Measurements from ENCODE around the gene PPP2CA. TPM values are rescaled to one million over a fixed set of nuclear protein-coding genes. Genes with fewer than 3 reads are reported as not detected.
A peak's percentile ranks its signal among the peaks of the same experiment; 100 is the strongest.

PPP2CA gene
- total and polyA plus RNA-seq, 7 experiments from 2014 or later, result 89.5 to 168 (median 145) TPM

- peaks cover 0 to 4% (median 0%) of the 10 kb centered on the region in 5 donors for H3K27me3 Mint-ChIP-seq
- peak overlapping the region; percentile 98 to 99 (median 98) for H3K27ac Mint-ChIP-seq
- CTCF ChIA-PET, result interaction anchor here (0.5 to 1.6 kb wide), 4 partner anchors 14 to 150 kb away, joined by 3 to 8 read pairs (median 4); partner anchors contain the start of gene PPP2CA
- POLR2A ChIA-PET, result interaction anchor here (0.5 to 12.1 kb wide), 29 partner anchors 8 to 1126 kb away, joined by 3 to 164 read pairs (median 5); partner anchors contain the start of genes CDKL3, HSPA4, PPP2CA and VDAC1
- H3K4me3 Mint-ChIP-seq, result peak overlapping the region; percentile 90 to 99 (median 97)
- H3K36me3 ChIP-seq (ENCODE audit: control insufficient read depth in 2 of 3, insufficient read depth in 3 of 3, low read length in 3 of 3), result peaks cover 0 to 18% (median under 1%) of the 10 kb centered on the region in 3 experiments
- DNase-seq, result peak in 2 of 9 donors; percentile 31 to 39
- ATAC-seq, result no peak
- peaks cover 22 to 25% of the 10 kb centered on the region in 2 donors for H3K4me1 ChIP-seq (ENCODE audit: control insufficient read depth in 2 of 2, insufficient read depth in 2 of 2, low read length in 2 of 2)
- peaks cover 0 to 12% (median 0%) of the 10 kb centered on the region in 11 donors for H3K9me3 Mint-ChIP-seq
- peaks cover 0 to 12% (median 5%) of the 10 kb centered on the region in 5 donors for H3K36me3 Mint-ChIP-seq
- no peaks in the 10 kb centered on the region for H3K9me3 ChIP-seq (ENCODE audit: control insufficient read depth in 2 of 3, low read length in 3 of 3)
- peak overlapping the region; percentile 100 for H3K27ac ChIP-seq (ENCODE audit: low read depth, low read length)
- intact Hi-C loops (cut with micrococcal nuclease), result loop anchor here (1.0 to 5.0 kb wide), 15 partner anchors 15 to 1095 kb away; partner anchors contain the start of genes C5orf15 (in 1 of the 2), C5orf24 (in 1 of the 2), CAMLG (in 1 of the 2) and JADE2 (in 1 of the 2)
- no peaks in the 10 kb centered on the region for H3K27me3 ChIP-seq (ENCODE audit: control insufficient read depth in 2 of 2, insufficient read depth in 2 of 2, low read length in 2 of 2)
- peak overlapping the region; percentile 96 for H3K4me3 ChIP-seq (ENCODE audit: low read length)
- peaks cover 20 to 31% (median 25%) of the 10 kb centered on the region in 7 donors for H3K4me1 Mint-ChIP-seq
These were observed 48.3 kb downstream of the PPP2CA start for GRCh38 chr5:134177369-134178095.

- Histone ChIP-seq H3K9me3 (ENCODE audit: control insufficient read depth in 2 of 3, low read length in 3 of 3) (no peaks in the 10 kb centered on the region), H3K27ac (ENCODE audit: low read depth, low read length) (peak within 1 kb of the TSS; percentile 100), H3K36me3 (ENCODE audit: control insufficient read depth in 2 of 3, insufficient read depth in 3 of 3, low read length in 3 of 3) (peaks cover 5 to 25% (median 7%) of the 10 kb centered on the region in 3 experiments), H3K27me3 (ENCODE audit: control insufficient read depth in 2 of 2, insufficient read depth in 2 of 2, low read length in 2 of 2) (no peaks in the 10 kb centered on the region), H3K4me3 (ENCODE audit: low read length) (peak within 1 kb of the TSS; percentile 96), H3K4me1 (ENCODE audit: control insufficient read depth in 2 of 2, insufficient read depth in 2 of 2, low read length in 2 of 2) (peaks cover 25 to 30% of the 10 kb centered on the region in 2 donors)
- DNase-seq (peak; percentile 80 to 93 (median 91)), ATAC-seq (peak; percentile 92)
- peak within 1 kb of the TSS; percentile 98 to 99 (median 98) for H3K27ac Mint-ChIP-seq
- H3K36me3 Mint-ChIP-seq, result peaks cover 0 to 17% (median 12%) of the 10 kb centered on the region in 5 donors
- peaks cover 28 to 39% (median 32%) of the 10 kb centered on the region in 7 donors for H3K4me1 Mint-ChIP-seq
- peaks cover 0 to 4% (median 0%) of the 10 kb centered on the region in 5 donors for H3K27me3 Mint-ChIP-seq
- peaks cover 0 to 13% (median 0%) of the 10 kb centered on the region in 11 donors for H3K9me3 Mint-ChIP-seq
- H3K4me3 Mint-ChIP-seq, result peak within 1 kb of the TSS; percentile 90 to 99 (median 97)
- ChIA-PET POLR2A (interaction anchor here (0.5 to 12.1 kb wide), 41 partner anchors 8 to 1125 kb away, joined by 3 to 164 read pairs (median 5); partner anchors contain the start of genes CDKL3, HSPA4, PPP2CA and VDAC1), CTCF (interaction anchor here (0.7 to 1.6 kb wide), 4 partner anchors 15 to 137 kb away, joined by 3 to 8 read pairs (median 4); partner anchors contain the start of gene PPP2CA)
- intact Hi-C loops (cut with micrococcal nuclease), result loop anchor here (1.0 to 5.0 kb wide), 24 partner anchors 8 to 1094 kb away; partner anchors contain the start of genes C5orf15 (in 2 of the 2), CAMLG (in 2 of the 2), PPP2CA (in 2 of the 2) and UBE2B (in 2 of the 2)
These were observed 49.1 kb downstream of the PPP2CA start, which contains the start of gene SKP1 for GRCh38 chr5:134176511-134177368. TSS of gene SKP1 (minus strand) at chr5:134176950. CDS start at chr5:134174022, 2,928 bp downstream.

- peaks cover 5 to 22% (median 18%) of the 10 kb centered on the region in 5 donors for H3K36me3 Mint-ChIP-seq
- CTCF ChIA-PET, result interaction anchor here (0.6 to 1.4 kb wide), 3 partner anchors 64 to 137 kb away, joined by 3 to 7 read pairs (median 3); no protein-coding TSS in a partner anchor
- H3K27me3 Mint-ChIP-seq, result peaks cover 0 to 4% (median 0%) of the 10 kb centered on the region in 5 donors
- peaks cover 0 to 13% (median 0%) of the 10 kb centered on the region in 11 donors for H3K9me3 Mint-ChIP-seq
- peaks cover 34 to 46% (median 35%) of the 10 kb centered on the region in 7 donors for H3K4me1 Mint-ChIP-seq
- H3K4me3 ChIP-seq (ENCODE audit: low read length), result peak overlapping the region; percentile 96
- DNase-seq (peak in 1 of 9 donors; percentile 72), ATAC-seq (peak; percentile 12)
- peak overlapping the region; percentile 90 to 99 (median 97) for H3K4me3 Mint-ChIP-seq
- peak overlapping the region; percentile 98 to 99 (median 98) for H3K27ac Mint-ChIP-seq
- H3K27ac ChIP-seq (ENCODE audit: low read depth, low read length), result peak overlapping the region; percentile 100
- intact Hi-C loops (cut with micrococcal nuclease), result loop anchor here (1.0 to 5.0 kb wide), 19 partner anchors 8 to 1094 kb away; partner anchors contain the start of genes C5orf15 (in 2 of the 2), CAMLG (in 2 of the 2), UBE2B (in 2 of the 2) and C5orf24 (in 1 of the 2)
- peaks cover 7 to 32% (median 12%) of the 10 kb centered on the region in 3 experiments for H3K36me3 ChIP-seq (ENCODE audit: control insufficient read depth in 2 of 3, insufficient read depth in 3 of 3, low read length in 3 of 3)
- peaks cover 25 to 31% of the 10 kb centered on the region in 2 donors for H3K4me1 ChIP-seq (ENCODE audit: control insufficient read depth in 2 of 2, insufficient read depth in 2 of 2, low read length in 2 of 2)
- H3K9me3 ChIP-seq (ENCODE audit: control insufficient read depth in 2 of 3, low read length in 3 of 3), result no peaks in the 10 kb centered on the region
- POLR2A ChIA-PET, result interaction anchor here (0.6 to 12.1 kb wide), 30 partner anchors 8 to 1124 kb away, joined by 3 to 164 read pairs (median 5); partner anchors contain the start of genes HSPA4 and PPP2CA
- no peaks in the 10 kb centered on the region for H3K27me3 ChIP-seq (ENCODE audit: control insufficient read depth in 2 of 2, insufficient read depth in 2 of 2, low read length in 2 of 2)
These were observed 49.9 kb downstream of the PPP2CA start for GRCh38 chr5:134175921-134176510.

- ChIA-PET POLR2A (interaction anchor here (0.6 to 12.1 kb wide), 21 partner anchors 7 to 168 kb away, joined by 3 to 164 read pairs (median 5); partner anchors contain the start of gene PPP2CA), CTCF (interaction anchor here (0.6 to 1.4 kb wide), 3 partner anchors 63 to 136 kb away, joined by 3 to 7 read pairs (median 3); no protein-coding TSS in a partner anchor)
- Histone ChIP-seq H3K27me3 (ENCODE audit: control insufficient read depth in 2 of 2, insufficient read depth in 2 of 2, low read length in 2 of 2) (no peaks in the 10 kb centered on the region), H3K36me3 (ENCODE audit: control insufficient read depth in 2 of 3, insufficient read depth in 3 of 3, low read length in 3 of 3) (peaks cover 7 to 41% (median 20%) of the 10 kb centered on the region in 3 experiments), H3K27ac (ENCODE audit: low read depth, low read length) (peak overlapping the region; percentile 100), H3K4me1 (ENCODE audit: control insufficient read depth in 2 of 2, insufficient read depth in 2 of 2, low read length in 2 of 2) (peaks cover 25 to 31% of the 10 kb centered on the region in 2 donors), H3K4me3 (ENCODE audit: low read length) (peak overlapping the region; percentile 96), H3K9me3 (ENCODE audit: control insufficient read depth in 2 of 3, low read length in 3 of 3) (no peaks in the 10 kb centered on the region)
- Mint-ChIP-seq H3K9me3 (peaks cover 0 to 13% (median 0%) of the 10 kb centered on the region in 11 donors), H3K36me3 (peaks cover 5 to 26% (median 23%) of the 10 kb centered on the region in 5 donors), H3K4me3 (peak overlapping the region; percentile 90 to 99 (median 97)), H3K27me3 (no peaks in the 10 kb centered on the region), H3K4me1 (peaks cover 36 to 55% (median 43%) of the 10 kb centered on the region in 7 donors), H3K27ac (peak overlapping the region; percentile 70 to 99 (median 98))
- DNase-seq (no peak), ATAC-seq (no peak)
- intact Hi-C loops (cut with micrococcal nuclease), result loop anchor here in 1 of 2 donors (5.0 kb wide), 2 partner anchors 672 to 1093 kb away; partner anchors contain the start of gene C5orf24
These were observed 50.7 kb downstream of the PPP2CA start for GRCh38 chr5:134174841-134175839.
